GM12891 (cell line): ENCODE data around the gene IPO9.

Experiments
- DNase-seq: peaks from one replicate; pipeline ENCODE4 v3.0.0; 2011; ENCODE audit warnings: low spot score; ENCODE audit not compliant: insufficient read length
- FAIRE-seq: peaks from 2 replicates; lab custom pipeline; 2011; peaks lifted over from hg19 to GRCh38; lab: Jason Lieb, UNC
- PAX5 ChIP-seq: IDR thresholded peaks from 2 replicates; pipeline ENCODE4 v1.6.1; 2011; ENCODE audit warnings: low read length, moderate library complexity, mild to moderate bottlenecking; ENCODE audit not compliant: insufficient read depth, severe bottlenecking
- POLR2A ChIP-seq: IDR thresholded peaks from 2 replicates; pipeline ENCODE4 v1.6.1; 2011; ENCODE audit warnings: low read depth, low read length, control low read depth
- POLR2AphosphoS5 ChIP-seq: IDR thresholded peaks from 2 replicates; pipeline ENCODE4 v1.6.1; 2011; ENCODE audit warnings: low read depth, low read length, control low read depth
- POU2F2 ChIP-seq: IDR thresholded peaks from 2 replicates; pipeline ENCODE4 v1.6.1; 2011; ENCODE audit warnings: low read depth, mild to moderate bottlenecking, control low read depth, low read length, moderate library complexity
- SPI1 ChIP-seq: IDR thresholded peaks from 2 replicates; pipeline ENCODE4 v1.6.1; 2011; ENCODE audit warnings: low read depth, low read length, control low read depth
- TAF1 ChIP-seq: IDR thresholded peaks from 2 replicates; pipeline ENCODE4 v1.6.1; 2011; ENCODE audit warnings: low read depth, low read length, control low read depth

Gene IPO9

DNA sequence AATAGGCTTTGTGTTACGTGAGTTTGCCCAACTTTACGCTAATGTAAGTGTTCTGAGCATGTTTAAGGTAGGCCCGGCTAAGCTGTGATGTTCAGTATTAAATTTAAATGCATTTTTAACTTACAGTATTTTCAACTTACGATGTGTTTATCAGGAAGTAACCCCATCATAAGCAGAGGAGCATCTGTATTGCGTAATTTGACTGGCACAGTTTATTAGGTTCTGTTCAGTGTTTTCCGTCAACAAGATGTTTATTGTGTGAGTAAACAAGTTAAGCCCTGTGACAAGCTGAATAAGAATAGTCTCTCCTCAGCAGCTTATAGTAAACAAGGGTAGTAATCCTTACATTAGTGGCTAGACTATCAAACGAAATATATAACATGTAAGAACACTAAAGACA, 32.5 kb downstream of the IPO9 start:
- no peak for FAIRE-seq
- no peak for TF ChIP-seq POLR2AphosphoS5
- TF ChIP-seq TAF1, result no peak
- TF ChIP-seq PAX5, result no peak
- TF ChIP-seq SPI1, result no peak
- no peak for TF ChIP-seq POLR2A
- no peak for TF ChIP-seq POU2F2
- DNase-seq, result no peak

DNA sequence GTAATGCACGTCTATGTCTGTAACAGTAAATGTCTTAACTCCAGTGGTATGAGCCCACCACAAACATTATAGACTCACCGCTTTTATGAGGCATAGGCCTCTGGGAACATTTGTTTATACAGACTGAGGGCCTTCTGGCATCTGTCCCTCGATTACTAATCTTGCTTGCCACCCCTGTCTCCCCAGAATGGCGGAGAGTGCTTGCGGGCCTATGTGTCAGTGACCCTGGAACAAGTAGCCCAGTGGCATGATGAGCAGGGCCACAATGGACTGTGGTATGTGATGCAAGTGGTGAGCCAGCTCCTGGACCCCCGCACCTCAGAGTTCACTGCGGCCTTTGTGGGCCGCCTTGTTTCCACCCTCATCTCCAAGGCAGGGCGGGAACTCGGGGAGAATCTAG, 41.4 kb downstream of the IPO9 start:
- no peak for DNase-seq
- no peak for TF ChIP-seq POLR2AphosphoS5
- TF ChIP-seq SPI1, result no peak
- TF ChIP-seq POLR2A, result no peak
- no peak for TF ChIP-seq POU2F2
- no peak for TF ChIP-seq TAF1
- TF ChIP-seq PAX5, result no peak
- FAIRE-seq, result no peak

DNA sequence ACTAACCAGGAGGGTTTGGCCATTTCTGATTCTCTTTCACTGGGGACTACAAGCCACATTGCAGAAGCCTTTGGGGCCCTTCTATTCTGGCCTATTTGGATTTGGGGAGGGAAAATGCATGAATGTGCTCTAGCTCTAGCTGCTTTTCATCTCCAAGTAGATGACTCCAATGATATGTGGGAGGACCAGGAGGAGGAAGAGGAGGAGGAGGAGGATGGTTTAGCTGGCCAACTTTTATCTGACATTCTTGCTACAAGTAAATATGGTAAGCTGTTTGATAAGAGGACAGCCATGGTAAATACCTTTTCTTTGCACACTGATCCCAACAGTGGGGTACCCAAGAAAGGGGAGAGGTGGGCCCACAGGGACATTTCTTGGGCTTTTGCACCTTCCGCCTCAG, 45.7 kb downstream of the IPO9 start:
- DNase-seq (no peak), FAIRE-seq (no peak)
- TF ChIP-seq POU2F2 (no peak), TAF1 (no peak), POLR2A (no peak), PAX5 (no peak), SPI1 (no peak), POLR2AphosphoS5 (no peak)

DNA sequence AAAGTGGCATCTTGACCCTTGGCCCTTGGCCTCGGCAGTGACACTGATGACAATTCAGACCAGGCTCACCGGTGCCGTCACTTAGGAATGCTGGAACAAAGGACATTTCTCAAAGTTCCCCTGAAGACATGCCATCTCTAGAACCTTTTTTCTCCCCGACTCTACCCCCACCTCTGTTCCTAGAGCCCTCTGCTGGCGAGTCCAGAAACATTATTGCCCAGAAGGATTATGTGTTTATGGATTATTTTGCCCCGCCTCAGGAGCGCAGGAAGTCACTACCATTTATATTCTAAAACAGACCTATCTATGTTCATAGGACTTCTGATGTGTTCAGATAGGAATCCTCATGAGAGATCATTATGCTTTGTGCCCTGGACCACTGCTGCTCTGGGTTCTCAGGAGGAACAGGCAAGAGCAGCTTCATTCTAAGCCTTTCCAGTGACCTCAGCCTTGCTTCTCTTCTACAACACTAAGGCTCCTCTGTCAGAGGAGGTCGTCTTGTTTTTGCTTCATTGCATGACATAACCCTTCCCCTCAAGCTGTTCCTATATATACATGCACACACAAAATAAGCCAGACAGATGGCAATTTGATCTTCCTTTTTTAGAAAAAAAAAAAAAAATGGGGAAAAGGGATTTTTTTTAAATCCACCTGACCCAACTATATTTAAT, 47.3 kb downstream of the IPO9 start:
- no peak for FAIRE-seq
- no peak for TF ChIP-seq PAX5
- no peak for TF ChIP-seq POLR2A
- TF ChIP-seq POU2F2, result no peak
- no peak for TF ChIP-seq TAF1
- no peak for TF ChIP-seq POLR2AphosphoS5
- no peak for TF ChIP-seq SPI1
- DNase-seq, result no peak

DNA sequence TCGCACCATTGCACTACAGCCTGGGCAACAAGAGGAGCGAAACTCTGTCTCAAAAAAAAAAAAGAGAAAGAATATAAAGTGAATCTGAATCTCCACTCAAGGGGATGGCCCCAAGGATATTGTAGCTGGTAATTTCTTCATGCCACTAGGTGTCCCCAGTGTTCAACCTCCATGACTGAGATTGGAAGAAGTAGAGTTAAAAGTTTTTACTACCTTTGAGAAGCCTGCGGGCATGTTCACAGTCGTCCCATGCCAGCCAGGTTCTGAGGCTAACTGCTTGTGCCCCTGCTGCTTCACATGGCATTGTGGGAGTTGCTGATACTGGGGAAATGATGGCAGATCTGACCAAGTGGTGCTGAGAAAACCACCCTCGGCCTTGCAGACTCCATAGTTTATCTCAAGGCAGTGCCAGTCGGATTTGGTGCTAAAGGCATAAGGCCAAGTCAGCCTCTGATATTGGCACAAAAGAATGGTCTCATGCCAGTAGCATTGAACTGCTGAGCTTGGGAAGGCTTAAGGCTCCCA, 49.0 kb downstream of the IPO9 start:
- DNase-seq, result no peak
- TF ChIP-seq POU2F2 (no peak), TAF1 (no peak), POLR2A (0 out of 2 replicates have a peak, but pooled peaks have one; percentile 18), POLR2AphosphoS5 (no peak), SPI1 (no peak), PAX5 (no peak)
- peak; percentile 78 for FAIRE-seq

DNA sequence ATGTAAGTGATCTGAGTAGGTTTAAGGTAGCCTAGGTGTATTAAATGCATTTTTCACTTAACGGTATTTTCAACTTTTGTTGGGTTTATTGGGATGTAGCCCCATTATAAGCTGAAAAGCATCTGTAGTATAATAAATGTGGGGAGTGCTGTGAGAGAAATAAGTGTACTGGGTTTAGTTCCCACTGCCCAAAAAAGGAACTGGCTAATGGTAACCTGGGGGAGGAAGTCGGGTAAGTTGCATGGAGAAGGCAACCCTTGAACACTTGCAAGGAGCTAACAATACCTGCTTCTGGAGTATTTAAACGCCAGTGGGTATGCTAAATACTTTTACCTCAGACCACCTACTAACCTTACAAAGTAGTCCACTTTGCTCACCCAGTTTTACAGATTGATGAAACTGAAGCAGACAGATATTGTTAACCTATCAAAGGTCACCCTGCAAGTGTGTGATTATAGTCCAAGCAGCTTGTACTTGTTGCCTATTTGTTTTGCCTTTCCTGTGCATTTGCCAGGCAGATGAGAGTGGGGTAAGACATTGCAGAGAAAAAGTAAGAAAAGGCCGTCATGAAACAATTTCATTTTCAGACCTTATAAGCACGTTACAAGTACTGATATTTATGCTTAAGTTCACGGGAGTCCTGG, 52.1 kb downstream of the IPO9 start:
- TF ChIP-seq POLR2AphosphoS5 (no peak), SPI1 (peak; percentile 28; the same call in 1 of the 2 replicates), POU2F2 (no peak), PAX5 (no peak), POLR2A (no peak)
- DNase-seq (no peak), FAIRE-seq (no peak)

DNA sequence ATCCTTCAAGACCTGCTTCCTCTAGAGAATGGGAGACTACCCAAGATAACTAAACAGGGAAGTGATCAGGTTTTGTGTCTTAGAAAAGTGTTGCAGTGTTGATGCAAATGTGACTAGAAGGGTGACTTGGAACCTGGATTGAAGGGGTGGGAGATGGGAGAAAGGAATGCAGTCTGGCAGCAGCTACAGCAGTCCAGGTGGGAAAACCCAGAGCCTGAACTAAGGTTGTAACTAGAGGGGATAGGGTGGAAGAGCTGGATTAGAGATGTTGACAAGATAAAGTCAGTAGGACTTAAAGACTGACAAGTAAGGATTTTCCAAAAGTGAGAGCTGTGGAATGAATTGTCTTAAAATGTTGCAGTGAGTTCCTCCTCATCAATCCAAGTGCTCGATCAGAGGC, 52.7 kb downstream of the IPO9 start:
- TF ChIP-seq SPI1 (no peak), TAF1 (no peak), POU2F2 (no peak), PAX5 (no peak), POLR2A (no peak), POLR2AphosphoS5 (no peak)
- DNase-seq (no peak), FAIRE-seq (no peak)

DNA sequence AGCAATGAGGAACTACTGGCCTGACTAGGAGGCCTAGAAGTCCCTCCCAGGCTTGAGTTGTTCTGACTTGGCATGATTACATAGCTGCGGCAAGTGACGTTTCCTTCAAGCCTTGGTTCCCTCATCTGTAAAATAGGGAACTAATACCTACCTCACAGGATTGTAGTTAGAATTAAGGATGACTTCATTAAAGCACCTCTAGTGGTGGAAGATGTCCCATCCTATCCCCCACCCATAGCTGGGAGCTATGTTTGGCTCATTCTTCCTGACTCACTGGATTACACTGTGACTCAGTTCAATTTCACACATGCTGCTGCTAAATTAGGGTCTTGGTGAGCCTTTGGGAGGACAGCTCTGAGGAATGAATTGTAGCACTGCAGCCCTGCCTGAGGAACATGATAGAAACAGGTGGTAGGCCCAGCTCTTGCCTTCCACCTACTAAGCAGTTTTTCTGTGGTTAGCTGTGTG, 53.7 kb downstream of the IPO9 start:
- no peak for DNase-seq
- TF ChIP-seq SPI1 (0 out of 2 replicates have a peak, but pooled peaks have one; percentile 2), POU2F2 (no peak)
- peak; percentile 74 for FAIRE-seq

DNA sequence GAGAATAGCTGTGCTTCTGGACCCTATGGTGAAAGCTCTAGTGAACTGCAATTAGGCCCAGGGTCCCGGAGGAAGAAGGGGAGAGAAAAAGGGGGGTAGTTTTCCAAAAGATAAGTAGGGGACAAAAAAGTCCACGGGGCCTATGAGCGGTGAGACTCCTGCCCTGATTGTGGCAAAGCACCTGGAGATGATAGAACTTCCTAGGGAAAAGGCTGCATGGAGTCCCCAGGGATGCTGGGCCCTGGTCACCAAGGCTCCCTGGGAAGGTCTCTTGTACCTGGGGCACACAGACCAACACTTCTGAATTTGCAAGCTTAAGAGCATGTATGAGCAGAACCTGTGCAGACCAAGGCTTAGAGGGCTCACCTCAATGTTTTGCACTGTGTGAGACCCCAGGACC, 54.3 kb downstream of the IPO9 start:
- TF ChIP-seq POU2F2 (no peak), POLR2A (no peak), PAX5 (no peak), SPI1 (no peak), TAF1 (no peak), POLR2AphosphoS5 (no peak)
- DNase-seq (no peak), FAIRE-seq (no peak)

DNA sequence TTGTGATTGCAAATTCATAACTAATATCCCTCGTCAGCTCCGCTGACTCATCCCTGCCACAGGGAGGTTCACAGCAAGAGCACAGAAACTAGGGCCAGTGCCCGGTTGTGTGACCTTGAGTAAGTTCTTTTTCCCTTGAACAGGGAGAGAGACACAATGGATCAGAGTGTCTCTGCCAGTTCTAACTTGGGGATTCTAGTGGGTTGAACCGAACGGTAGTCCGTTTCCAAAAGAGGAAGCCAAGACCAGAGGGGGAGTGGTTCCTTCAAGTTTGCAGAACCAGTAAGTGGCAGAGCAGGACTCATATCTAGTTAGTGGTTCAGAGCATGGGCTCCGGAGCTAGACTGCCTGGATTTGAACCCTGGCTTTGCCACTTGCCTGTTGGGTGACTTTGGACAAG, 54.8 kb downstream of the IPO9 start:
- FAIRE-seq, result peak; percentile 52
- DNase-seq, result no peak

More for the DNA sequence above, 54.8 kb downstream of the IPO9 start:
- TF ChIP-seq POLR2A, result no peak
- peak; percentile 66 for TF ChIP-seq SPI1
